ENCODE measurements around the gene ZYG11B.

ZYG11B gene

DNA sequence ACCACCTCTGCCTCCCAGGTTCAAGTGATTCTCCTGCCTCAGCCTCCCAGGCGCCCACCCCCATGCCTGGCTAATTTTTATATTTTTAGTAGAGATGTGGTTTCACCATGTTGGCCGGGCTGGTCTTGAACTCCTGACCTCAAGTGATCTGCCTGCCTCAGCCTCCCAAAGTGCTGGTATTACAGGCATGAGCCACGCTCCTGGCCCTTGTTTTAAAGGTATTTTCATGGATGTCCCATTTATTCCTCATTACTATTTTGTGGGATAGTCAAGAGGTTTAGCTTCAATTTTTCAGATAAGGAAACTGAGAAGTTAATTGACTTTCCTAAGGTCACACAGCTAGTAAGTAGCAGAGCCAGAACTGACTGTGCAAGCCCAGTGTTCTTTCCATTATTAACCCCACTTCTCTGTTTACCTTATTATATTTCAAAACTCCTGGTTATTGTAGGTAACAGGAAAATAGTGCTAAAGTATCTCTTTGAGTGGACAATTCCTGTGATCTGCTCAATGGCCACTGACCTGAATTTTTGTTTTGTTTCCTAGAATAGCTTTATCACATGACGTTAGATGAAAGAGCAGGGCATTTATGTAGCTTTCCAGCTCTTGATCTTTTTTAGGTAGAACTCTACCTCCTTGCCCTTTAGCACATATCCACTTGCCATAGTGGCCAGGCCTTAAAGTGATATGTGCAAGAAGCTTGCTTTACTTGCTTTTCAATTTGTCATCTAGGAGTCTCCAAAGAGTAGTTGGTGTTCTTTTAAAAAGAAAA is 13.6 kb downstream of the ZYG11B start:
- peaks cover 9% of the 10 kb centered on the region; the same call in 1 of the 2 replicates for H3K4me1 ChIP-seq (ENCODE audit: low read length)
- no peak for DNase-seq
- H3K9me3 ChIP-seq (replicated peaks; ENCODE audit: insufficient read depth, low read length), result no peaks in the 10 kb centered on the region
- TF ChIP-seq, protein P1, sequence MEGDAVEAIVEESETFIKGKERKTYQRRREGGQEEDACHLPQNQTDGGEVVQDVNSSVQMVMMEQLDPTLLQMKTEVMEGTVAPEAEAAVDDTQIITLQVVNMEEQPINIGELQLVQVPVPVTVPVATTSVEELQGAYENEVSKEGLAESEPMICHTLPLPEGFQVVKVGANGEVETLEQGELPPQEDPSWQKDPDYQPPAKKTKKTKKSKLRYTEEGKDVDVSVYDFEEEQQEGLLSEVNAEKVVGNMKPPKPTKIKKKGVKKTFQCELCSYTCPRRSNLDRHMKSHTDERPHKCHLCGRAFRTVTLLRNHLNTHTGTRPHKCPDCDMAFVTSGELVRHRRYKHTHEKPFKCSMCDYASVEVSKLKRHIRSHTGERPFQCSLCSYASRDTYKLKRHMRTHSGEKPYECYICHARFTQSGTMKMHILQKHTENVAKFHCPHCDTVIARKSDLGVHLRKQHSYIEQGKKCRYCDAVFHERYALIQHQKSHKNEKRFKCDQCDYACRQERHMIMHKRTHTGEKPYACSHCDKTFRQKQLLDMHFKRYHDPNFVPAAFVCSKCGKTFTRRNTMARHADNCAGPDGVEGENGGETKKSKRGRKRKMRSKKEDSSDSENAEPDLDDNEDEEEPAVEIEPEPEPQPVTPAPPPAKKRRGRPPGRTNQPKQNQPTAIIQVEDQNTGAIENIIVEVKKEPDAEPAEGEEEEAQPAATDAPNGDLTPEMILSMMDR (IDR thresholded peaks at IDR 0.05; ENCODE audit: low read length), result no peak
- TF ChIP-seq EZH2 (optimal IDR thresholded peaks at IDR 0.05; ENCODE audit: low read depth, low read length) (no peak), EZH2phosphoT487 (IDR thresholded peaks at IDR 0.05; ENCODE audit: low read length) (no peak)
- H3K27ac ChIP-seq (ENCODE audit: low read length), result no peak overlapping the region
- H3K9ac ChIP-seq (ENCODE audit: low read length), result no peak overlapping the region
- peaks cover 20% of the 10 kb centered on the region for H3K79me2 ChIP-seq (ENCODE audit: low read length)
- no peaks in the 10 kb centered on the region for H4K20me1 ChIP-seq (ENCODE audit: insufficient read depth, low read length)
- H2AFZ ChIP-seq (ENCODE audit: low read length), result no peak overlapping the region
- no peaks in the 10 kb centered on the region for H3K9me2 ChIP-seq (replicated peaks; ENCODE audit: insufficient read depth, low read length)
- 0 out of 2 replicates have a peak, but pooled peaks cover 1% of the 10 kb centered on the region for H3F3A ChIP-seq (ENCODE audit: insufficient read depth, low read length)
- H3K4me3 ChIP-seq (ENCODE audit: low read length), result no peak overlapping the region
- no peaks in the 10 kb centered on the region for H3K27me3 ChIP-seq (replicated peaks; ENCODE audit: insufficient read depth, low read length)
- no peaks in the 10 kb centered on the region for H3K36me3 ChIP-seq (replicated peaks; ENCODE audit: insufficient read depth, low read length)
- H3K4me2 ChIP-seq (ENCODE audit: low read depth, low read length), result no peak overlapping the region

DNA sequence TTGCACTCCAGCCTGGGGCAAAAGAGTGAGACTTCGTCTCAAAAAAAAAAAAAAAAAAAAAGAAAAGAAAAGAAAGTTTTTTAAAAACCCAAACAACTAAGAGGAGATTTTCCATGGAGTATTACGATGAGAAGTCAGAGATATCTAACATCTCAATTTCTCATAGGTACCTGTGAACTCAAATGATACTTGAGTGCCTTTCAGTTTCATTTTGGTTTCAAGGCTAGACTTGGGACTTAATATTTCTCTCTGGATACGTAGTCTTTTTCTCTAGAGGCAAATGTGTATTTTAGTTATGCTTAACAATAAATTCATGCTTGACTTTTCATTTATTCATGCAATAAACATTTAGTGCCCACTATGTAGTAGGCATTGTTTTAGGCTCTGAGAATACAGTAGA is 15.0 kb downstream of the ZYG11B start:
- H3K9me2 ChIP-seq (replicated peaks; ENCODE audit: insufficient read depth, low read length), result no peaks in the 10 kb centered on the region
- H3K9me3 ChIP-seq (replicated peaks; ENCODE audit: insufficient read depth, low read length), result no peaks in the 10 kb centered on the region
- H2AFZ ChIP-seq (ENCODE audit: low read length), result no peak overlapping the region
- H3F3A ChIP-seq (ENCODE audit: insufficient read depth, low read length), result 0 out of 2 replicates have a peak, but pooled peaks cover 6% of the 10 kb centered on the region
- DNase-seq, result peak; percentile 55
- TF ChIP-seq, protein P1 (IDR thresholded peaks at IDR 0.05; ENCODE audit: low read length), result no peak
- no peak for TF ChIP-seq EZH2phosphoT487 (IDR thresholded peaks at IDR 0.05; ENCODE audit: low read length)
- no peak for TF ChIP-seq EZH2 (optimal IDR thresholded peaks at IDR 0.05; ENCODE audit: low read depth, low read length)
- no peaks in the 10 kb centered on the region for H3K36me3 ChIP-seq (replicated peaks; ENCODE audit: insufficient read depth, low read length)
- peaks cover 17% of the 10 kb centered on the region for H3K79me2 ChIP-seq (ENCODE audit: low read length)
- H3K27ac ChIP-seq (ENCODE audit: low read length), result no peak overlapping the region
- peak overlapping the region; percentile 8; the same call in 1 of the 2 replicates for H3K4me3 ChIP-seq (ENCODE audit: low read length)
- H4K20me1 ChIP-seq (ENCODE audit: insufficient read depth, low read length), result no peaks in the 10 kb centered on the region
- peak overlapping the region; percentile 30; the same call in 1 of the 2 replicates for H3K4me2 ChIP-seq (ENCODE audit: low read depth, low read length)
- peaks cover 9% of the 10 kb centered on the region; the same call in 1 of the 2 replicates for H3K4me1 ChIP-seq (ENCODE audit: low read length)
- no peaks in the 10 kb centered on the region for H3K27me3 ChIP-seq (replicated peaks; ENCODE audit: insufficient read depth, low read length)
- H3K9ac ChIP-seq (ENCODE audit: low read length), result no peak overlapping the region

DNA sequence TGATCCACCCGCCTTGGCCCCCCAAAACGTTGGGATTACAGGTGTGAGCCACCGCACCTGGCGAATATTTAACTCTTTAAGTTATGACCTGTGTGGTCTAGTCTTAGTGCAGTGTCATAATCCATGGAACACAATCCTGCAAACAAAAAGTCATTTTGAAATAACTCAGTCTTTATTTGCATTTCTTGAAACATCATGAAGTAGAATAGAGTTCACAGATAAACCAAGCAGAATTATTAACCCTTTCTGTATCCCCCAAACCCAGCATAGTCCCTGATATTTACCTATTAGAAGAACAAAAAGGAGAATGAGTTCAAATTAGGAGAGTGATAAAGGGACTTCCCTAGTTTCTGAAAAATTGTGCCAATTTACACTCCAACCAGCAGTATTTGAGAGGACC is 19.9 kb downstream of the ZYG11B start:
- Histone ChIP-seq H3K9me3 (replicated peaks; ENCODE audit: insufficient read depth, low read length) (no peaks in the 10 kb centered on the region), H3K9ac (ENCODE audit: low read length) (no peak overlapping the region), H3K9me2 (replicated peaks; ENCODE audit: insufficient read depth, low read length) (no peaks in the 10 kb centered on the region), H3K79me2 (ENCODE audit: low read length) (peaks cover 13% of the 10 kb centered on the region), H3F3A (ENCODE audit: insufficient read depth, low read length) (0 out of 2 replicates have a peak, but pooled peaks cover 6% of the 10 kb centered on the region), H3K4me2 (ENCODE audit: low read depth, low read length) (no peak overlapping the region), H3K27ac (ENCODE audit: low read length) (no peak overlapping the region), H4K20me1 (ENCODE audit: insufficient read depth, low read length) (no peaks in the 10 kb centered on the region), H2AFZ (ENCODE audit: low read length) (no peak overlapping the region), H3K27me3 (replicated peaks; ENCODE audit: insufficient read depth, low read length) (no peaks in the 10 kb centered on the region), H3K4me3 (ENCODE audit: low read length) (no peak overlapping the region), H3K36me3 (replicated peaks; ENCODE audit: insufficient read depth, low read length) (no peaks in the 10 kb centered on the region), H3K4me1 (ENCODE audit: low read length) (0 out of 2 replicates have a peak, but pooled peaks cover 4% of the 10 kb centered on the region)
- TF ChIP-seq, protein P1 (IDR thresholded peaks at IDR 0.05; ENCODE audit: low read length), result no peak
- TF ChIP-seq EZH2 (optimal IDR thresholded peaks at IDR 0.05; ENCODE audit: low read depth, low read length), result no peak
- no peak for TF ChIP-seq EZH2phosphoT487 (IDR thresholded peaks at IDR 0.05; ENCODE audit: low read length)
- DNase-seq, result no peak
